GM19023 (cell line): ENCODE measurements around the gene PRKAB1.
"Not testable (repeated sequence)": the region's sequence is repeated elsewhere in the genome, so short reads cannot be mapped to it uniquely, and the experiment has no call there.

Experiments
- ATAC-seq: cut with Tn5 transposase; IDR thresholded peaks from one replicate; pipeline ENCODE4 v1.9.1; 2021; ENCODE audit warnings: mild to moderate bottlenecking, moderate library complexity; ENCODE audit not compliant: unreplicated experiment

Gene PRKAB1

GRCh38 chr12:119683816-119684215, 15.9 kb downstream of the PRKAB1 start:
- no peak for ATAC-seq

- ATAC-seq: no peak
These were observed 16.9 kb downstream of the PRKAB1 start for GRCh38 chr12:119684711-119685369.

- ATAC-seq: no peak
These were observed 17.4 kb downstream of the PRKAB1 start for GRCh38 chr12:119685375-119685774.

DNA sequence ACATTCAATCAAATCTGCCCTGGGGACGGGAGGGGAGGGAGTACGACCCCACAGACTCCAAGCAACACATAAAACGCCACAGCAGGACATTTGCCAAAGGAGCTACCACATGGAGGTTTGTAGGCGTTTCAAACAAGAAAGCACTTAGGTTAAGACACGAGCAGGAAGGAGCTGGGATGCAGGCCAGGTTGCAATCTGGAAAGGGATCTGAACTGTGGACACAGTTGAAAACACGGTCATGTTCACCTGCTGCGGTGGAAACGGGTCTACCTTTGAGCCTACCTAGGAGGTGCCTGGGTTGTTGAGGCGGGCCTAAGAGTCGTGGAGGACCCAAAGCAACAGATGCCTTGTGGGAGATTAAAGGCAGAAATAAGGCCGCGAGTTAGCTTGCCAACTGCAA, 18.4 kb downstream of the PRKAB1 start:
- ATAC-seq: no peak

DNA sequence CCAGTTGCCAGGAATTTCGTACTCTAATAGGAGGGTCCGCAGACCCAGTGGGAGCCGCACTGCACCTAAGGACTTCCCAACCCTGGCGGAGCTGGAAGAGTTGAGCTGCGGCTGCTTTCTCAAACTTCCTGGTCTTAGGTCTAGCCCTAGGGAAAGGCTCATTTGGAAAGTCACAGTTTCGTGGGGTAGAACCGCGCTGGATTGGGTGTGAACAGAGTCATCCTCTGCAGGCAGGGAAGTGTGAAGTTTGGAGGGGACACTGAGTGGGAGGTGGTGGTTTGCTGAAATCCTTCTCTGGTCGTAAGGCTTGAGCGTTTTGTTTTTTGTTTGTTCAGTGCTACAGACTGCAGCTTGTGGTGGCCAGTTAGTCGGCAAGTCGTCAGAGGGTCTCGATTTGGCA, 18.8 kb downstream of the PRKAB1 start:
- no peak for ATAC-seq

- no peak for ATAC-seq
These were observed 19.5 kb downstream of the PRKAB1 start for GRCh38 chr12:119687406-119687805.

DNA sequence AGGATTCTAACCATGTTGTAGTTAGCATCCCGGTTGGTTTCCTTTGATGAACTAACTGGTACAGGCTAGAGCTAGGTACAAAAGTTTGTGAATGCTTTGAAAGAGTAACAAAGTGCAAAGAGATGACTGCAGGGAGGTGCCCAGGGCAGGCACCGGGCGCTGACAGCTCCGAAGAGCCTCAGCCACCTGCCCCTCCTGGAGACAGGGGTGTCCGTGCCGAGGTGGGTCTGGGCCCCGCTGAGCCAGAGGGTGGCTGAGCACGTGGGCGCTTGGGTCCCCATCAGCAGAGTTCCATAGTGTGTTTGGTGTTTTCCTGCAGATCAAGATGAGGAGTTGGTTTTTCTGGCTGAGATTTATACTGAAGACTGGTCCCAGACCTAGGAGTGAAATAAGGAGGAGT, 19.9 kb downstream of the PRKAB1 start:
- no peak for ATAC-seq

GRCh38 chr12:119689935-119690500, 22.1 kb downstream of the PRKAB1 start:
- no peak for ATAC-seq

DNA sequence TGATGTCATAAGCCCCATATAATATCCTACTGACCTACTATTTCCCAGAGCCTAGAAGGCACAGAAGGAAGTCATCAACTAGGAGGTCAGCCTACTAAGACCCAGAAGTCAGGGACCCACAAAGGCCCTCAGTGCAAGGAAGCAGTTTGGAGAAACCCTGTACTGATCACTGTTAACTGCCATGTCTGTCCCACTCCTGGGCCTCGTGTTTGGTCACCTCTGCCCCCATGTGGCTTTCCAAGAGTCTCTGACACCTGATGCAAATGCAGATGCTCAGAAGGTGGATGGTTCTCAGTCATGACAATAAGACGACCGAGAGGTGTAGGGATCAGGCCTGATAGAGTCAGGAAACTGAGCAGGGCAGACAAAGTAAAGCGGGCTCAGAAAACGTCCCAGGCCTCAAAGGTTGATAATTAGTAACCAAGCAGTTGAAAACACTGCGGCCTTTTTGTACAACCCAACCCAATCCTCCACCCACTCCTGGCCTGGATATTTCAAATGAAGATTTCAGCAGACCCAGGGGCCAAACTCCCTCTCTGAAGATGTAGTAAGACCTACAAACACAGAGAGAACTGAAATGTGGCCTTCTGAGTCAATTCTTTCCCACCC, 23.4 kb downstream of the PRKAB1 start:
- ATAC-seq: no peak

DNA sequence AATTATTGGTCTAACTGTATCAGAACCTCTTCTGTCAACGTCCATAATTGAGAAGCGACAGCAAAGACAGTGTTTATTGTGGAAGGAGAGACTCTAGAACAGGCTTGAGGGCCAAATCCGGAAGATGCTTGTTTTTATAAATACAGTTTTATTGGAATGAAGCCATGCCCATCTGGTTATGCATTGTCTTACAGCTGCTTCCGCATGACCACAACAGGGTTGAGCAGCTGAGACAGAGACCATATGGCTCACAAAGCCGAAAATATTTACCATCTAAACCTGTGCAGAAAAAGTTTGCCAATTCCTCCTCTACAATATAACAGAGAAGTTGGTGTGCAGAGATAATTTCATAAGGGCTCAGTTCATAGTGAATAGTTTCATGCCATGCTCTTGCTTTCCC, 24.5 kb downstream of the PRKAB1 start:
- no peak for ATAC-seq

GRCh38 chr12:119692997-119693396, 25.1 kb downstream of the PRKAB1 start:
- no peak for ATAC-seq

DNA sequence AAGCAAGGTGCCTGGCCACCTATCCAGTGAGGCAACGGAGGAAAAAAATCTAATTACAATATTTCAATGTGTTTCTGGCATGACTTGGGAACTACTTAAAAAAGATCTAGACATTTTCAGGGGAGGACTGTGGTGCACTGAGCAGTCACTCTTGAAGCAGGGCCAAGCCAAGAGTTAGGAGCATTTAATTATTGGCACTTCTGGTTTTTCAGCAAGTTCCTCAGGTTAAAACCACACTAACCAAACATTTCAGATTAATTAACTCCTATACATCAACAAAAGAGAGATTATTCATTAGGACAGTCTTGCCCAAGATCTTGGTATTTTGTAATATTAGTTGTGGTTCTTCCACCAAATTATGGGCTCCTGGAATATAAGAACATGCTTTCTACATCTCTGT, 25.6 kb downstream of the PRKAB1 start:
- ATAC-seq: no peak

- ATAC-seq: no peak
These were observed 26.2 kb downstream of the PRKAB1 start for GRCh38 chr12:119694111-119694510.

GRCh38 chr12:119695034-119695433, 27.1 kb downstream of the PRKAB1 start:
- no peak for ATAC-seq

GRCh38 chr12:119696943-119697342, 29.0 kb downstream of the PRKAB1 start:
- no peak for ATAC-seq

- no peak for ATAC-seq
These were observed 31.3 kb downstream of the PRKAB1 start for GRCh38 chr12:119699199-119699760.

- ATAC-seq: no peak
These were observed 32.1 kb downstream of the PRKAB1 start for GRCh38 chr12:119700078-119700477.

DNA sequence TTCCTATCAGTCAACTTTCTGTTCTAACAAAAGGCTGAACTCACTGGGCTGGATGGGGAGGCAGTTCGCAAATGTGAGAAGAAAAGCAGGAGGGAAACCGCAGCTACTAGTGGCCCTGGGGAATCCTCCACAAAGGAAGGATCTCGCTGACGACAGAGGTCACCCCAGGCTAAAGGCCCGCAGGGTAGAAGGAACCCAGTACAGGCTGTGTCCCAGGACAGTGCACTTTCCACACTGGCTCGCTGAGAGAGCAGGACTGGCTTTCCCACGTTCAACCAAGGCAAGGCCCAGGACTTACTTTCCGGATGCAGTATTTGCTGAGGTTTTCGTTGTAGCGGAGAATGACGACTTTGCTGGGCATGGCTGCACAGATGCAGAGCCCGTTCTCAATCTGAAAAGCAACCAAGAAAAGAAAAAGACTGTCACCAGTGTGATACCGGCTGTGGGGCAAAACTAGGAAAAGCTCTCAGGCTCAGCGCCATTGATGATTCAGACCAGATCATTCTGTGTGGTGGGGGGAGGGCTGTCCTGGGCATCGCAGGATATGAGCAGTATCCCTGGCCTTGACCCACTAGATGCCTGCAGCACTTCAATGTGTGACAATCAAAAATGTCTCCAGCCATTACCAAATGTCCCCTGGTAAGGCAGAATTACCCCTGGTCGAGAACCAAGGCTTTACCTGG, 36.3 kb downstream of the PRKAB1 start:
- ATAC-seq: no peak

DNA sequence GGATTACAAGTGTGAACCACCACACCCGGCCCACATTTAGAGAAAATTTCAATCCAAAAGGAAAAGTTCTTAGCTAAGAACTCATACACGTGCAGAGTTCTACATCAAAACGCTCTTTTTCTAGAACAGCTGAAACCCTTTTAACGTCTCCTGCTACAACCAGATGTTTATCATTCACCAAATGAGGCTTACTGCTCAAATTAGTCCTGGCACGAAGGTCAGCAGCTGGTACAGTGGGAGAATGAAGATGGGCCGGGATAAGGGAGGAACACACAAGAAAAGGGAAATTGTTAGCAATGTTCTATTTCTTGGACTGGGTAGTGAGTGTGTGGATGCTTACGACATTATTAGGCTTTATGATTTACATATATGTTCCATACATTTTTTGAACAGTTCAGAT, 37.2 kb downstream of the PRKAB1 start:
- ATAC-seq: no peak

DNA sequence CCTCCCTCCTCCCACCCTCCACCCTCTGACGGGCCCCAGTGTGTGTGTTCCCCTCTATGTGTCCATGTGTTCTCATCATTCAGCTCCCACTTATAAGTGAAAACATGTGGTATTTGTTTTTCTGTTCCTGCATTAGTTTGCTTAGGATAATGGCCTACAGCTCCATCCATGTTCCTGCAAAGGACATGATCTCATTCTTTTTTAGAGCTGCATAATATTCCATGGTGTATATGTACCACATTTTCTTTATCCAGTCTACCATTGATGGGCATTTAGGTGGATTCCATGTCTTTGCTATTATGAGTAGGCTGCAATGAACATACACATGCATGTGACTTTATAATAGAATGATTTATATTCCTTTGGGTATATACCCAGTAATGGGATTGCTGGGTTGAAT, 38.5 kb downstream of the PRKAB1 start:
- not testable (repeated sequence) for ATAC-seq

DNA sequence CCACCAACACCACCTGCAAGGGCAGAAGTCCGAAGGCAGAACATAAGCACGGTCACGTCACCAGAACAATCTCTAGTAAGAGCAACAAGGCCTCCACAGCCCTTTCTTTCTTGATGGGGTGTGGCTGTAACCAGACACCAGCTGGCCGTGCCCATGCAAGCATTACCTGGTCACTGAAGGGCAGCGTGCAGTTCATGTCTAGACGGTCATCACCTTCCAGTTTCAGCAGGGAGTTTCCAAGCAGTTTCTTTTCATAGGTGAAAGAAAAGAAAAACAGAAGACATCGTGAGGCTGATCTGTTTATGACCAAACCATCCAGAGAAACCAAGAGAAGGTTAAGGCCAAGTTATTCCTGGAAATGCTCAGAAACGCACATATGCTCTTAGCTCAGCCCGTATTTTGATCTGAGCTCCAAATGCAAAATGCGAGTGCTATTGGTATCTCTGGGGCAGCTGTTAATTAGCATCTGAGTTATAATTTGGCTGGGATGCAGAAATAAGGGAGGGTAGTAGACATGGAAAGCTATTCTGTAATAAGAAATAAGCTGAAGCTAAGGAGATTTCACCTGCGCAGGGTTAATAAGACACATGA, 42.5 kb downstream of the PRKAB1 start:
- no peak for ATAC-seq
